SK-N-MC (cell line): ENCODE results near the gene GSS.

ENCODE experiments used
- EZH2 ChIP-seq: fragments of 200-600 bp; sonication (generic); IDR thresholded peaks from one replicate; pipeline ENCODE4 v1.6.1; 2017; ENCODE audit warnings: antibody characterized with exemption
- FOXP2 ChIP-seq: optimal IDR thresholded peaks from 2 replicates; pipeline ENCODE3; 2011; ENCODE audit warnings: mild to moderate bottlenecking, moderate library complexity; ENCODE audit not compliant: insufficient read depth; ENCODE audit errors: extremely low read length, control extremely low read depth
- POLR2AphosphoS5 ChIP-seq: IDR thresholded peaks from 2 replicates; pipeline ENCODE4 v1.6.1; 2012; ENCODE audit warnings: mild to moderate bottlenecking, low read depth, low read length, borderline replicate concordance

- no peak for TF ChIP-seq POLR2AphosphoS5
- no peak for TF ChIP-seq EZH2
- no peak for TF ChIP-seq FOXP2
These were observed 40.8 kb upstream of the GSS start for GRCh38 chr20:34996243-34997028.
